GM21576 (cell line): ENCODE results near the gene NME2.

ENCODE experiments used
- ATAC-seq: cut with Tn5 transposase; IDR thresholded peaks from one replicate; pipeline ENCODE4 v1.9.1; 2021; ENCODE audit warnings: mild to moderate bottlenecking, moderate library complexity; ENCODE audit not compliant: unreplicated experiment

Gene NME2

GRCh38 chr17:51200295-51200694 is 34.1 kb downstream of the NME2 start:
- no peak for ATAC-seq

GRCh38 chr17:51200846-51201245 is 34.6 kb downstream of the NME2 start:
- no peak for ATAC-seq

- ATAC-seq = no peak
Observed at GRCh38 chr17:51203838-51204237, 37.6 kb downstream of the NME2 start.

- ATAC-seq = no peak
Observed at GRCh38 chr17:51214920-51215319, 48.7 kb downstream of the NME2 start.

GRCh38 chr17:51217946-51218345 is 51.7 kb downstream of the NME2 start:
- ATAC-seq = no peak

- no peak for ATAC-seq
Observed at GRCh38 chr17:51221322-51221721, 55.1 kb downstream of the NME2 start.
